ENCODE data around the gene APCDD1L. TPM values are rescaled to one million over a fixed set of nuclear protein-coding genes. Genes with fewer than 3 reads are reported as not detected.

Gene APCDD1L
- total RNA-seq, 3 donors from 2014 or later, result 0.73 to 2.0 TPM; not detected in 1

- intact Hi-C loops (cut with DNase I; ENCODE audit: low total_unique reads), result no loop called here
- H3K9me3 ChIP-seq, result no peaks in the 10 kb centered on the region
- no peak overlapping the region for H3K4me3 ChIP-seq
- H3K4me1 ChIP-seq, result no peaks in the 10 kb centered on the region
- TF ChIP-seq POLR2A (IDR thresholded peaks at IDR 0.05) (no peak), POLR2AphosphoS5 (IDR thresholded peaks at IDR 0.05) (no peak), CTCF (IDR thresholded peaks at IDR 0.05) (no peak)
- H3K36me3 ChIP-seq, result no peaks in the 10 kb centered on the region
- H3K27ac ChIP-seq, result no peak overlapping the region
- no peaks in the 10 kb centered on the region for H3K27me3 ChIP-seq
- no peak for DNase-seq (ENCODE audit: low spot score in 2 of 2)
These were observed 31.8 kb upstream of the APCDD1L start for GRCh38 chr20:58546756-58547622.

GRCh38 chr20:58546416-58546711 is 31.2 kb upstream of the APCDD1L start:
- no peak for TF ChIP-seq POLR2AphosphoS5 (IDR thresholded peaks at IDR 0.05)
- no peak for TF ChIP-seq CTCF (IDR thresholded peaks at IDR 0.05)
- no peak for TF ChIP-seq POLR2A (IDR thresholded peaks at IDR 0.05)
- intact Hi-C loops (cut with DNase I; ENCODE audit: low total_unique reads), result no loop called here
- no peak overlapping the region for H3K4me3 ChIP-seq
- no peaks in the 10 kb centered on the region for H3K36me3 ChIP-seq
- no peaks in the 10 kb centered on the region for H3K27me3 ChIP-seq
- no peaks in the 10 kb centered on the region for H3K9me3 ChIP-seq
- DNase-seq (ENCODE audit: low spot score in 2 of 2), result no peak
- no peaks in the 10 kb centered on the region for H3K4me1 ChIP-seq
- H3K27ac ChIP-seq, result no peak overlapping the region

- Histone ChIP-seq H3K36me3 (no peaks in the 10 kb centered on the region), H3K4me3 (no peak overlapping the region), H3K27ac (no peak overlapping the region), H3K4me1 (no peaks in the 10 kb centered on the region), H3K9me3 (no peaks in the 10 kb centered on the region), H3K27me3 (no peaks in the 10 kb centered on the region)
- no peak for TF ChIP-seq CTCF (IDR thresholded peaks at IDR 0.05)
- no peak for TF ChIP-seq POLR2AphosphoS5 (IDR thresholded peaks at IDR 0.05)
- no peak for TF ChIP-seq POLR2A (IDR thresholded peaks at IDR 0.05)
- intact Hi-C loops (cut with DNase I; ENCODE audit: low total_unique reads), result no loop called here
- DNase-seq (ENCODE audit: low spot score in 2 of 2), result peak; percentile 8 to 15
These were observed 30.6 kb upstream of the APCDD1L start for GRCh38 chr20:58545565-58546415.

- no peaks in the 10 kb centered on the region for H3K4me1 ChIP-seq
- H3K27ac ChIP-seq, result no peak overlapping the region
- DNase-seq (ENCODE audit: low spot score in 2 of 2), result no peak
- intact Hi-C loops (cut with DNase I; ENCODE audit: low total_unique reads), result no loop called here
- H3K4me3 ChIP-seq, result no peak overlapping the region
- no peaks in the 10 kb centered on the region for H3K36me3 ChIP-seq
- H3K9me3 ChIP-seq, result no peaks in the 10 kb centered on the region
- TF ChIP-seq POLR2A (IDR thresholded peaks at IDR 0.05) (no peak), CTCF (IDR thresholded peaks at IDR 0.05) (no peak), POLR2AphosphoS5 (IDR thresholded peaks at IDR 0.05) (no peak)
- H3K27me3 ChIP-seq, result no peaks in the 10 kb centered on the region
These were observed 29.7 kb upstream of the APCDD1L start for GRCh38 chr20:58544891-58545290.

GRCh38 chr20:58544286-58544685 is 29.1 kb upstream of the APCDD1L start:
- DNase-seq (ENCODE audit: low spot score in 2 of 2), result peak in 1 of 2 donors; percentile 19
- no peak overlapping the region for H3K4me3 ChIP-seq

More at GRCh38 chr20:58544286-58544685, 29.1 kb upstream of the APCDD1L start:
- intact Hi-C loops (cut with DNase I; ENCODE audit: low total_unique reads), result no loop called here
- Histone ChIP-seq H3K27me3 (no peaks in the 10 kb centered on the region), H3K4me1 (no peaks in the 10 kb centered on the region), H3K9me3 (no peaks in the 10 kb centered on the region), H3K36me3 (no peaks in the 10 kb centered on the region), H3K27ac (no peak overlapping the region)
- no peak for TF ChIP-seq POLR2A (IDR thresholded peaks at IDR 0.05)
- no peak for TF ChIP-seq CTCF (IDR thresholded peaks at IDR 0.05)
- TF ChIP-seq POLR2AphosphoS5 (IDR thresholded peaks at IDR 0.05), result no peak

All from breast epithelium (tissue), 4 donors.